ENCODE measurements around the gene SMYD3. TPM values are rescaled to one million over a fixed set of nuclear protein-coding genes. Genes with fewer than 3 reads are reported as not detected.
A peak's percentile ranks its signal among the peaks of the same experiment; 100 is the strongest.

SMYD3 gene
- polyA plus RNA-seq (ENCODE audit: insufficient read length in 3 of 3): 10 to 100 TPM; 29.0 to 36.5 (median 32.0) TPM

DNA sequence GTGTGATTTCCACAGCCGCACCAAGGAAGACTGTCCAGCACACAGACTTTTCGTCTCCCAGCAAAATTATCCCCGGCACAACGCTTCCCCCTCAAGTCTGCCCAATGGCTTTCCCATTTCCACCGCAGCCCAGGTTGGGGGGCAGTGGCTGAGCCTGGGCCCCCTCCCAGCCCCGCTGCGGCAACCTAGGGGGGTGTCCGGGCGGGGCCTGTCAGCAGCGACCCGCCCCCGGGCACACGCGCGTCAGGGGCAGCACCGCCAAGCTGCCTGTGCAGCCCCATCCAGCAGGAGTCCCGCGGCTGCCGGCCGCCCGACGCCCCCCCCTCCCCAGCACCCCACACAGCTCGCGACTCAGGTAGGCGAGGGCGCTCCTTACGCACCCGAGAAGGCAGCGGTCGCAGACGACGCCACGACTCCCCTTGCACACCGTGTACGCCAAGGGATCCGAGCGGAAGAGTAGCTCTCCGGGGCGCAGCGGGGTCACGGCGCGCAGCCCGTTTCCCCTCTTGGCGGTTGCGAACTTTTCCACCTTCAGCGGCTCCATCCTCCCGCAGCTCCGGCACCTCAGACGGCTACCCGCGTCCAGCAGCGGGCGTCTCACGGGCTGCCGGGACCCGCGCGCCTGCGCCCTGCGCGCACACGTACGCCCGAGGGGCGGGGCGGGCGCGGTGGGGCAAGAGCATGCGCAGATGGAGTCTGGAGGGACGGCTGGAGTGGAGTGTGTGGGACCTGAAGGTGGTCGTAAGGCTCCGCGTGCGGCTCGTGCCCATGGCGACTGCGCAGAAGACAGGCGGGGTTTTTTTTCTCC, at the start of gene SMYD3:
TSS of gene SMYD3 (minus strand) at position 606 of the 808 bp plus-strand sequence.
- DNase-seq (ENCODE audit: low read depth in 3 of 3, low spot score in 2 of 3): peak; percentile 57 to 78 (median 59)

GRCh38 chr1:246554201-246554600, 47.1 kb upstream of the SMYD3 start:
- no peak for DNase-seq (ENCODE audit: low read depth in 3 of 3, low spot score in 2 of 3)

- no peak for DNase-seq (ENCODE audit: low read depth in 3 of 3, low spot score in 2 of 3)
Measured at GRCh38 chr1:246552110-246552509, 45.0 kb upstream of the SMYD3 start.

DNA sequence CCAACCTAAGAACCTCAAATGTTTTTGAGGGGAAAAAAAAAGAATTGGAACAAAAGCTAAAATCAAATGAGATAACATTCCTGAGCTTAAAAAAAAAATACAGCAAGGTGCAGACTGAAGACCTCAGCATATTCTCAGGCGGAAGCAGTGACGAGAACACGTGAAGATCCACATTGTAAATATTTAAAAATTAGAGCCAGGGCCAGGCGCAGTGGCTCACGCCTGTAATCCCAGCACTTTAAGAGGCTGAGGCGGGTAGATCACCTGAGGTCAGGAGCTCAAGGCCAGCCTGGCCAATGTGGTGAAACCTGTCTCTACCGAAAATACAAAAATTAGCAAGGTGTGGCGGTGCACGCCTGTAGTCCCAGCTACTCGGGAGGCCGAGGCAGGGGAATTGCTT, 43.3 kb upstream of the SMYD3 start:
- DNase-seq (ENCODE audit: low read depth in 3 of 3, low spot score in 2 of 3): no peak

- no peak for DNase-seq (ENCODE audit: low read depth in 3 of 3, low spot score in 2 of 3)
Measured at GRCh38 chr1:246549665-246550064, 42.6 kb upstream of the SMYD3 start.

DNA sequence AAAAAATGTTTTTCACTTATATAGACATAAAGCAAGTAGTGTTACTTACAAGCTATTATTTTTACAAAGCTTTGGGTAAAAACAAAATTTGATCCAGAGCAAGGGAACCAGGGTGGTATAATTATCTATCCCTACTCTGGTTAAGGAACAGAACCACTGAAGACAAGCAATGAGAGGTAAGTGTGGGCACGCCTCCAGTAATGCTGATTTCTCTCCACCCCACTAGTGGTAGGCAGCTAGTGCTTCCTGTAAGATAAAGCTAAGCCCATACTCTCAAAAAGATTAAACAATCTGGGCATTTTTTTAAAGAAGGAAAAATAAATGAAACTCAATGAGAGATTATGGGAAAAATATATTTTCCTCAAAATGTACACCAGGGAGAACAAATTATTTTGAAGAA, 36.9 kb upstream of the SMYD3 start:
- DNase-seq (ENCODE audit: low read depth in 3 of 3, low spot score in 2 of 3): no peak

- no peak for DNase-seq (ENCODE audit: low read depth in 3 of 3, low spot score in 2 of 3)
Measured at GRCh38 chr1:246540738-246541491, 33.8 kb upstream of the SMYD3 start.

DNA sequence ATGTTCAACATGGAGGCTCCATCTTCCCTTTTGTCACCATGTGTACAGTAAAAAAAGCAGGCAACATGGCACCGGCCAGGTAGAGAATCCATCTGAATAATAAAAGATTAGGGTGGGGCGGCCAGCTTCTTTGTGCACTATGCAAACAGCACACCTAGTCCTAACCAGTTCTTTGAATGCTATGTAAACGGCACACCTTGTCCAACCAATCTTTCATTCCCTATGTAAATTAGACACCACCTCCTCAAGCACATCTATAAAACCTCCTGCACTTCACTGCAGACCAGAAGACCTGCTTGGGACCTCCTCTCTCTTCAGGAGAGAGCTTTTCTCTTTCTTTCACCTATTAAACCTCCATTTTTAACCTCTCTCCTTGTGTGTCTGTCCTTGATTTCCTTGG, 30.8 kb upstream of the SMYD3 start:
- DNase-seq (ENCODE audit: low read depth in 3 of 3, low spot score in 2 of 3): no peak

- DNase-seq (ENCODE audit: low read depth in 3 of 3, low spot score in 2 of 3): no peak
Measured at GRCh38 chr1:246537441-246537840, 30.4 kb upstream of the SMYD3 start.

- DNase-seq (ENCODE audit: low read depth in 3 of 3, low spot score in 2 of 3): no peak
Measured at GRCh38 chr1:246534114-246534513, 27.0 kb upstream of the SMYD3 start.

DNA sequence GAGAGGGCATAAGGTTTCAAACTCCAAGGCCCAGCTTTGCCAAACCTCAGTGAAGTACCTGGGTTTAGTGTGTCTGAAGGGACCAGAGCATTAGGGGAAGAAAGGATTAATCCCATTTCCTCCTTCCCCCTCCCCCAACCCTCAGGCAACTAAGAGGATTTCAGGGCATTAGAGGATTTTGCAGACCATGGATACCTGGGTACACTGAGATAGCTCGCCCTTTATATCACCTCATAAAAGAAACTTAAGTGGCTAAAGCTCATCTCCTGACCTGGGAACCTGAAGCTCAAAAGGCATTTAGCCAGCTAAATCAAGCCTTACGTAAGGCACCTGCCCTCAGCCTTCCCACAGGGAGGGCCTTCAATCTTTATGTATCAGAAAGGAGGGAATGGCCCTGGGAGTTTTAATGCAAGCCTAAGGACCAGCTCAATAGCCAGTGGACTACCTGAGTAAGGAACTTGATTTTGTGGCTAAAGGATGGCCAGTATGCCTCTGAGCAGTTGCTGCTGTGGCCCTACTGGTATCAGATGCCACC, 26.4 kb upstream of the SMYD3 start:
- DNase-seq (ENCODE audit: low read depth in 3 of 3, low spot score in 2 of 3): no peak

GRCh38 chr1:246532519-246532918, 25.4 kb upstream of the SMYD3 start:
- DNase-seq (ENCODE audit: low read depth in 3 of 3, low spot score in 2 of 3): no peak

DNA sequence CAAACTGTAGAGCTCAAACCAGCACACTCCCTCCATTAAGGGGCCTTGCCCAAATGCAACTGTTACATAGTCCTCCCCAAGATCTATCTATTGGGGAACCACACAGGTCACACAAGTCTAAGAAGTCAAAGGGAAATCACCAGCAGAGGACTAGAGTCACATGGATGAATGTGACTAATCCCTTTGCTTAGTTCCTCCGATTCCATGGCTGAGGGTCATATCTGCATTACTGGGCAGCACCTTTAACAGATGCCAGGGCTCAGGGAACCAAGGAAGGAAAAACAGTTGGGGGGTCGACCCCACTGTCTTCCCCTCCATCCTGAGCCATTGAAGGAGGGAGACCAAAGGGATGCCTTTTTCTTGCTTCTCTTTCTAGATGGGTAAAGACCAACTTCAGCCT, 23.4 kb upstream of the SMYD3 start:
- DNase-seq (ENCODE audit: low read depth in 3 of 3, low spot score in 2 of 3): no peak

DNA sequence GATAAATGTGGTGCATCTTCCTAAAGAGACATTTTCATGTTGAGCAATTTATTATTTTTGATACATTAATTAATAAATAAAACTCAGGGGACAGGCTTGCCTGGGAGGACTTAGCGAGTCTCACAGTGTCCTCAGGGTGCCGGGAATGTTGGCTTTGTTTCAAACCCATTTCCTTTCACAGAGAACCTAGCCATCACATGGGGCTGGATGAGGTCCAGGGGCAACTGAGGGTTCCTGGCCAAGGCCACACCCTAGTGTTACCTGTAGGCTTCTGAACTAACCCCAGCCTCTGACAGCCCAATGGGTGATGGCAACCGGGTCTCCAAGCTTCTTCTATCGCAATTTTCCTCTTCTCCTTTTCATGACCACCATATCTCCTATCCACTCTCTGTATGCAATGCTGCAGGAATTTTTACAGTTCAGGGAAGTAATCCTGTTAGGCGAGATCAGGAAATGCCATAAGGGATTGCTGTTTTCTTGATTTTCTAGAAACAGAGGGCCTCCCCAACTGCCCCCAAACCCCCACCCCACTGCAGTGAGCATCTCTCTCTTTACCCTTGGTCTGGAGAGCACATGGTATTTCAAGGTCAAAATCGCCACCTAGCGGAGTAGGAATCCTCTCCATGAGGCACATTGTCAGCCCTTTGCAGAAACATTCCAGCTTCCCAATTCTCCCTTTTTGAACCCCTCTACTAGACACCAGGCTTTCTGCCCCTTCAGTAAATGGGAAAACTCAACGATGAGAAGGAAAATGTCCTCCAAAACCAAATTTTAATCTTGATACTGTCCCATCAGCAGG, 22.1 kb upstream of the SMYD3 start:
- no peak for DNase-seq (ENCODE audit: low read depth in 3 of 3, low spot score in 2 of 3)

GRCh38 chr1:246527402-246528088, 20.5 kb upstream of the SMYD3 start:
- DNase-seq (ENCODE audit: low read depth in 3 of 3, low spot score in 2 of 3): no peak

DNA sequence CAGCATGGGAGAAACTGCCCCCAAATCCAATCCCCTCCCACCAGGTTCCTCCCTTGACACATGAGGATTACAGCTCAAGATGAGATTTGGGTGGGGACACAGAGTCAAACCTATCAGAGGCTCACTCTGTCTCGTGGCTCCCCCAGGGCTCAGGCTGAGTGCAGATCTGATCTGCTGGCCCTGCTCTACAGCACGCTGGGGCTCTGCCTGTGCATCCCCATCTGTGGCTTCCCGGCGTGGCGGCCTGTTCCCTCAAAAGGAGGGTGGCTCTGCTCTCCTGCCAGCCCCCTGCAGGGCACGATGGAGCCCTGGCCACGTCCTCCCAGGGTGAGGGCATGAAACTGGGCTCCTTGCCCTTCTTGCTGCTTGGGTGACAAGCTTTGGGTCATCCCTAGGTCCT, 19.8 kb upstream of the SMYD3 start:
- no peak for DNase-seq (ENCODE audit: low read depth in 3 of 3, low spot score in 2 of 3)

- no peak for DNase-seq (ENCODE audit: low read depth in 3 of 3, low spot score in 2 of 3)
Measured at GRCh38 chr1:246526380-246526779, 19.3 kb upstream of the SMYD3 start.

GRCh38 chr1:246519514-246519913, 12.4 kb upstream of the SMYD3 start:
- no peak for DNase-seq (ENCODE audit: low read depth in 3 of 3, low spot score in 2 of 3)

GRCh38 chr1:246518456-246519205, 11.6 kb upstream of the SMYD3 start:
- no peak for DNase-seq (ENCODE audit: low read depth in 3 of 3, low spot score in 2 of 3)

DNA sequence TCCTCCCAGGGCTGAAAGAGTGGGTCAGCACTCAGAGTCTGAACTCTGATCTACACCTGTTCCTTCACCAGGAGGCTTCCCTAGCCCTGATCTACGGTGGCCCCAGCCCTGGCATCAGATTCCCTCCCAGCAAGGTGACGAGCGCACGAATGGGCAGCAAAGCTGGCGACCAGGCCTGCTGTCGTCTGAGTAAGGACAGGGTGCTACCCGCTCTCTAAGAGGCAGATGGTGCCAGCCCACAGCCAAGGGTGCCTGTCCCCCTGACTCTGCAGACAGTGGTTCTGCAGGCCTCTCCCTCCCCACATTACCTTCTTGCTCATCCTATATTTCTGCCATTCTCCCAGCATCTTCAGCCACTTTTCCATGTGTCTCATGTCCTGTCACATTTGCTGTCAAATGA, 10.3 kb upstream of the SMYD3 start:
- no peak for DNase-seq (ENCODE audit: low read depth in 3 of 3, low spot score in 2 of 3)

Measured in right renal cortex interstitium (tissue), 3 donors.